GM06990 (cell line): ENCODE data around the gene NCOR1.

Experiments
- DNase-seq: peaks from one replicate; pipeline ENCODE4 v3.0.0-alpha.2; 2011; ENCODE audit not compliant: insufficient read length; ENCODE audit errors: extremely low read depth
- H3K27me3 ChIP-seq: replicated peaks from 2 replicates; pipeline ENCODE4 v1.6.0; 2011; ENCODE audit warnings: low read length; ENCODE audit not compliant: control insufficient read depth, insufficient read depth
- H3K36me3 ChIP-seq: 2 replicates; pipeline ENCODE4 v1.5.1; 2011; ENCODE audit warnings: low read length; ENCODE audit not compliant: control insufficient read depth, insufficient read depth
- H3K4me3 ChIP-seq: replicated peaks from 2 replicates; pipeline ENCODE4 v1.5.1; 2011; ENCODE audit warnings: low read depth, mild to moderate bottlenecking, control low read depth, low read length
- CTCF ChIP-seq: IDR thresholded peaks from 2 replicates; pipeline ENCODE4 v1.5.1; 2011; ENCODE audit warnings: low read length, control low read depth, mild to moderate bottlenecking, inconsistent platforms; ENCODE audit not compliant: insufficient read depth, poor library complexity, severe bottlenecking

Gene NCOR1

GRCh38 chr17:16141685-16142084 is 73.6 kb downstream of the NCOR1 start:
- no peak for TF ChIP-seq CTCF
- H3K4me3 ChIP-seq = no peak overlapping the region
- no peak for DNase-seq
- peaks cover 5% of the 10 kb centered on the region for H3K36me3 ChIP-seq
- no peaks in the 10 kb centered on the region for H3K27me3 ChIP-seq

- DNase-seq = no peak
- peaks cover 5% of the 10 kb centered on the region for H3K36me3 ChIP-seq
- no peaks in the 10 kb centered on the region for H3K27me3 ChIP-seq
- no peak overlapping the region for H3K4me3 ChIP-seq
- no peak for TF ChIP-seq CTCF
These were observed 74.5 kb downstream of the NCOR1 start for GRCh38 chr17:16140854-16141253.

- no peak overlapping the region for H3K4me3 ChIP-seq
- H3K27me3 ChIP-seq = no peaks in the 10 kb centered on the region
- no peak for DNase-seq
- TF ChIP-seq CTCF = no peak
- peaks cover 1% of the 10 kb centered on the region; the same call in 1 of the 2 replicates for H3K36me3 ChIP-seq
These were observed 79.9 kb downstream of the NCOR1 start for GRCh38 chr17:16135461-16135860.

GRCh38 chr17:16131593-16131992 is 83.7 kb downstream of the NCOR1 start:
- no peak for TF ChIP-seq CTCF
- no peak overlapping the region for H3K4me3 ChIP-seq
- H3K27me3 ChIP-seq = no peaks in the 10 kb centered on the region
- peaks cover 1% of the 10 kb centered on the region; the same call in 1 of the 2 replicates for H3K36me3 ChIP-seq
- no peak for DNase-seq

GRCh38 chr17:16129441-16130205 is 85.7 kb downstream of the NCOR1 start:
- no peak for TF ChIP-seq CTCF
- Histone ChIP-seq H3K36me3 (peaks cover 1% of the 10 kb centered on the region; the same call in 1 of the 2 replicates), H3K4me3 (no peak overlapping the region), H3K27me3 (no peaks in the 10 kb centered on the region)
- no peak for DNase-seq
